ENCODE results near the gene KY.

DNA sequence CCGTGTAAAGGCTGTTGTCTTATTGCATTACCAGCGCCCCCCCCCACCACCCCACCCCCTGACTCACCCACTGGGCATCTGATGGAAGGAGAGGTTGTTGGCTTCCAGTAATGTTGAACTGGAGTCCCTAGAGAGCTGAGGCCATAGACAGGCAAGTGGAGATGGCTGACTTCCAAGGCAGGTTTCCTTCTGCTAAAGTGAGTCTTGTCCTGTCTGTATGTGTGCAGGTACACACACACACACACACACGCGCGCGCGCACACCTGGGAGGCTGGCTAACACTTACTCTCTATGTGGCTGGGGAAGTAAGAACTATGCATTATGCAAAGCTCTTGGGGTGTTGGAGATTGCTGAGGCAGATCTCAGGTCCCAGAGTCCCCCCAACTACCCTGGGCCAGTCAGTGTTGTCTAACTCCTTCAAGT lies 1.6 kb upstream of the KY start:
- no peak for TF ChIP-seq POLR2A (IDR thresholded peaks at IDR 0.05)
- TF ChIP-seq, protein P1, sequence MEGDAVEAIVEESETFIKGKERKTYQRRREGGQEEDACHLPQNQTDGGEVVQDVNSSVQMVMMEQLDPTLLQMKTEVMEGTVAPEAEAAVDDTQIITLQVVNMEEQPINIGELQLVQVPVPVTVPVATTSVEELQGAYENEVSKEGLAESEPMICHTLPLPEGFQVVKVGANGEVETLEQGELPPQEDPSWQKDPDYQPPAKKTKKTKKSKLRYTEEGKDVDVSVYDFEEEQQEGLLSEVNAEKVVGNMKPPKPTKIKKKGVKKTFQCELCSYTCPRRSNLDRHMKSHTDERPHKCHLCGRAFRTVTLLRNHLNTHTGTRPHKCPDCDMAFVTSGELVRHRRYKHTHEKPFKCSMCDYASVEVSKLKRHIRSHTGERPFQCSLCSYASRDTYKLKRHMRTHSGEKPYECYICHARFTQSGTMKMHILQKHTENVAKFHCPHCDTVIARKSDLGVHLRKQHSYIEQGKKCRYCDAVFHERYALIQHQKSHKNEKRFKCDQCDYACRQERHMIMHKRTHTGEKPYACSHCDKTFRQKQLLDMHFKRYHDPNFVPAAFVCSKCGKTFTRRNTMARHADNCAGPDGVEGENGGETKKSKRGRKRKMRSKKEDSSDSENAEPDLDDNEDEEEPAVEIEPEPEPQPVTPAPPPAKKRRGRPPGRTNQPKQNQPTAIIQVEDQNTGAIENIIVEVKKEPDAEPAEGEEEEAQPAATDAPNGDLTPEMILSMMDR (IDR thresholded peaks at IDR 0.05) = no peak
